ENCODE data around the gene PRDM1.

GRCh38 chr6:106125925-106126435, 39.8 kb downstream of the PRDM1 start:
- TF ChIP-seq CTCF (IDR thresholded peaks at IDR 0.05) (no peak), POLR2A (IDR thresholded peaks at IDR 0.05) (no peak)

Data from heart left ventricle (tissue), 13 donors.